Measurements from ENCODE around the gene SNAI1. TPM values are rescaled to one million over a fixed set of nuclear protein-coding genes. Genes with fewer than 3 reads are reported as not detected.

The SNAI1 gene
- total and polyA plus RNA-seq, 2 of the 4 experiments (the other 2 are of a cell fraction): 0.54 to 13.7 TPM

- no peak overlapping the region for H4K8ac ChIP-seq (ENCODE audit: low read depth in 2 of 2, low read length in 2 of 2)
- no peak overlapping the region for H2AFZ ChIP-seq (replicated peaks; ENCODE audit: low read length, poor library complexity)
- H3K9me3 ChIP-seq (ENCODE audit: control insufficient read depth, insufficient read depth, low read length): no peaks in the 10 kb centered on the region
- no peaks in the 10 kb centered on the region for H3K36me3 ChIP-seq (ENCODE audit: control insufficient read depth, insufficient read depth, low read length)
- no peak overlapping the region for H2AK5ac ChIP-seq (ENCODE audit: low read depth, low read length)
- ChIA-PET CTCF (no interaction called here), POLR2A (ENCODE audit: unreplicated experiment) (no interaction called here)
- intact Hi-C loops (cut with micrococcal nuclease) (no loop called here), in situ Hi-C loops (cut with MboI; ENCODE audit: low sequenced_read_pairs) (no loop called here), dilution Hi-C loops (cut with HindIII; ENCODE audit: low sequenced_read_pairs, unreplicated experiment) (no loop called here)
- no peak overlapping the region for H3K14ac ChIP-seq (replicated peaks; ENCODE audit: low read depth, low read length)
- H3K9ac ChIP-seq (ENCODE audit: low read depth, low read length): no peak overlapping the region
- H3K4me1 ChIP-seq (ENCODE audit: control insufficient read depth, insufficient read depth, low read length): no peaks in the 10 kb centered on the region
- H2BK5ac ChIP-seq (ENCODE audit: low read depth, low read length, poor library complexity, severe bottlenecking): no peak overlapping the region
- peak overlapping the region; percentile 70 for H2AK9ac ChIP-seq (replicated peaks; ENCODE audit: low read depth, low read length, poor library complexity)
- 100% methylated on average over 1 of the region's 18 CpGs; no CpG with 5 or more reads in 1 of the 2 experiments for WGBS, 2 experiments (ENCODE audit: extremely low coverage in 2 of 2, insufficient read length in 1 of 2)
- no peaks in the 10 kb centered on the region for H4K20me1 ChIP-seq (ENCODE audit: insufficient read depth, low read length)
- H3K4me3 ChIP-seq (ENCODE audit: insufficient read depth, low read depth, low read length): no peak overlapping the region
- H3K56ac ChIP-seq (ENCODE audit: extremely low read depth, insufficient read depth, low read length): no peak overlapping the region
- 0 out of 2 replicates have a peak overlapping the region, but pooled peaks have one; percentile 35 for H2BK20ac ChIP-seq (ENCODE audit: low read depth, low read length)
- no peak overlapping the region for H2BK120ac ChIP-seq (ENCODE audit: low read depth, low read length)
- DNase-seq (no peak), ATAC-seq (ENCODE audit: low read depth) (0 out of 2 replicates have a peak, but pooled peaks have one; percentile 29)
- no TSS peak for BruUV-seq (replicated peaks)
- H3K79me1 ChIP-seq (ENCODE audit: low read depth in 1 of 2, low read length in 2 of 2): no peaks in the 10 kb centered on the region
- H3K9me1 ChIP-seq (ENCODE audit: insufficient read depth, low read length): no peaks in the 10 kb centered on the region
- no peak overlapping the region for H3K18ac ChIP-seq (ENCODE audit: low read depth, low read length)
- H4K5ac ChIP-seq (ENCODE audit: low read depth, low read length): no peak overlapping the region
- H3K4ac ChIP-seq (ENCODE audit: low read depth, low read length): no peak overlapping the region
- no peak for TF ChIP-seq CHD1 (IDR thresholded peaks at IDR 0.05; ENCODE audit: low read depth, low read length)
- no peak for TF ChIP-seq CTCF (conservative IDR thresholded peaks at IDR 0.05; ENCODE audit: low read depth, low read length)
- no peak overlapping the region for H3K27ac ChIP-seq (ENCODE audit: insufficient read depth, low read length)
- H2BK15ac ChIP-seq (ENCODE audit: low read depth, low read length): no peak overlapping the region
- no peaks in the 10 kb centered on the region for H3K27me3 ChIP-seq (ENCODE audit: control insufficient read depth, insufficient read depth, low read length)
- no peak overlapping the region for H3K4me2 ChIP-seq (ENCODE audit: low read depth, low read length)
- no peak overlapping the region for H4K91ac ChIP-seq (ENCODE audit: insufficient read depth, low read depth, low read length)
- no peak overlapping the region for H3K23ac ChIP-seq (ENCODE audit: low read depth, low read length)
Measured at GRCh38 chr20:50015993-50016770, 33.4 kb downstream of the SNAI1 start.

Measured in IMR-90 (cell line).